Tibial nerve (tissue), 4 donors: ENCODE data around the gene ENKD1. TPM values are rescaled to one million over a fixed set of nuclear protein-coding genes. Genes with fewer than 3 reads are reported as not detected.

Experiments used
- DNase-seq, 2 donors: peaks; one replicate each; pipeline ENCODE4 v3.0.0-alpha.2; 2019; ENCODE audit warnings: low spot score in 2 of 2
- H3K27ac ChIP-seq, 4 donors: fragments of 200-600 bp; sonication (generic) in 3 of 4; one replicate each; pipeline ENCODE4 v1.5.1; 2017 to 2019; ENCODE audit warnings: mild to moderate bottlenecking in 1 of 4
- H3K27me3 ChIP-seq, 2 donors: fragments of 200-600 bp; sonication (generic) in 1 of 2; one replicate each; pipeline versions ENCODE4 v1.5.1 to v1.6.0; 2017 to 2019
- H3K36me3 ChIP-seq, 3 donors: fragments of 200-600 bp; sonication (generic); one replicate each; pipeline ENCODE4 v1.5.1; 2018 to 2019
- H3K4me1 ChIP-seq, 4 donors: fragments of 200-600 bp; sonication (generic) in 3 of 4; one replicate each; pipeline ENCODE4 v1.5.1; 2017 to 2019
- H3K4me3 ChIP-seq, 4 donors: fragments of 200-600 bp; sonication (generic) in 3 of 4; one replicate each; pipeline ENCODE4 v1.5.1; 2017 to 2019; ENCODE audit warnings: mild to moderate bottlenecking in 1 of 4, moderate library complexity in 1 of 4
- H3K9me3 ChIP-seq, 4 donors: fragments of 200-600 bp; sonication (generic) in 3 of 4; one replicate each; pipeline ENCODE4 v1.5.1; 2017 to 2019
- EP300 ChIP-seq, 2 donors: sonication (generic); formaldehyde crosslinking; IDR thresholded peaks; one replicate each; pipeline ENCODE4 v1.6.1; 2017; ENCODE audit warnings: antibody characterized with exemption in 2 of 2, mild to moderate bottlenecking in 1 of 2
- POLR2A ChIP-seq, 2 donors: fragments of 450-650 bp; IDR thresholded peaks; one replicate each; pipeline ENCODE4 v1.6.1; 2017; ENCODE audit warnings: antibody characterized with exemption in 2 of 2, mild to moderate bottlenecking in 2 of 2, moderate library complexity in 2 of 2
- WGBS, 2 donors: methylation state at CpG; one replicate each; pipeline ENCODE4 v1.1.5; 2018; 5-methylcytosine and 5-hydroxymethylcytosine counted together
- total RNA-seq, 4 donors: library from RNA; depleted of rRNA; stranded (reverse); fragments of >200 nt; gene quantifications; one replicate each; pipeline ENCODE4 v1.1.0, GENCODE V29; 2016
- TF ChIP-seq, protein P1 (sequence below), 5 experiments: fragments of 200-600 bp in 3 of 5; fragments of 450-650 bp in 2 of 5; sonication (generic) in 3 of 5; IDR thresholded peaks; one replicate each; pipeline ENCODE4 v1.5.1; 2016 to 2019; ENCODE audit warnings: antibody characterized with exemption in 5 of 5, mild to moderate bottlenecking in 3 of 5, moderate library complexity in 2 of 5

ENKD1 gene
- total RNA-seq, 4 donors from 2014 or later = 32.6 to 53.8 (median 45.6) TPM

DNA sequence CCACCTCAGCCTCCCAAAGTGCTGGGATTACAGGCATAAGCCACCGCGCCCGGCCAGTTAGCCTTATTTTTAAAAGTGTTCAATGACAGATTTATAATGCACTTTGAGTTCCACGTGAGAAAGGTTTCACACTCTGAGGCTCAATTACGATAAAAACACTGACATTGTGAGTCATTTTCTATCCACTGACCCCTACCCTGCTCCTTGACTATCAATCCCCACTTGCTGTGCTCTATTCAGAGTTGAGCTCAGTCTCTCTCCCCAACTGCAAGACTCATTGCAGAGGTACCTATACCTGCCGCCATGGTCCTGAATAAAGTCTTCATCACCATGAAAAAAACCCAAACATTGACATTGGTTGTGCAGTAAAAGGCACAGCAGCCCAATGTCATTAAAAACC is 44.1 kb upstream of the ENKD1 start:
- 88 to 93% methylated on average over 6 of the region's 6 CpGs for WGBS, 2 donors
- Histone ChIP-seq H3K4me1 (no peaks in the 10 kb centered on the region), H3K27ac (no peak overlapping the region), H3K36me3 (no peaks in the 10 kb centered on the region), H3K9me3 (no peaks in the 10 kb centered on the region), H3K4me3 (no peak overlapping the region), H3K27me3 (no peaks in the 10 kb centered on the region)
- TF ChIP-seq EP300 (IDR thresholded peaks at IDR 0.05) (no peak), POLR2A (IDR thresholded peaks at IDR 0.05) (no peak)
- TF ChIP-seq, protein P1, sequence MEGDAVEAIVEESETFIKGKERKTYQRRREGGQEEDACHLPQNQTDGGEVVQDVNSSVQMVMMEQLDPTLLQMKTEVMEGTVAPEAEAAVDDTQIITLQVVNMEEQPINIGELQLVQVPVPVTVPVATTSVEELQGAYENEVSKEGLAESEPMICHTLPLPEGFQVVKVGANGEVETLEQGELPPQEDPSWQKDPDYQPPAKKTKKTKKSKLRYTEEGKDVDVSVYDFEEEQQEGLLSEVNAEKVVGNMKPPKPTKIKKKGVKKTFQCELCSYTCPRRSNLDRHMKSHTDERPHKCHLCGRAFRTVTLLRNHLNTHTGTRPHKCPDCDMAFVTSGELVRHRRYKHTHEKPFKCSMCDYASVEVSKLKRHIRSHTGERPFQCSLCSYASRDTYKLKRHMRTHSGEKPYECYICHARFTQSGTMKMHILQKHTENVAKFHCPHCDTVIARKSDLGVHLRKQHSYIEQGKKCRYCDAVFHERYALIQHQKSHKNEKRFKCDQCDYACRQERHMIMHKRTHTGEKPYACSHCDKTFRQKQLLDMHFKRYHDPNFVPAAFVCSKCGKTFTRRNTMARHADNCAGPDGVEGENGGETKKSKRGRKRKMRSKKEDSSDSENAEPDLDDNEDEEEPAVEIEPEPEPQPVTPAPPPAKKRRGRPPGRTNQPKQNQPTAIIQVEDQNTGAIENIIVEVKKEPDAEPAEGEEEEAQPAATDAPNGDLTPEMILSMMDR (IDR thresholded peaks at IDR 0.05) = no peak
- no peak for DNase-seq

GRCh38 chr16:67709050-67709449 is 42.5 kb upstream of the ENKD1 start:
- Histone ChIP-seq H3K4me3 (no peak overlapping the region), H3K4me1 (no peaks in the 10 kb centered on the region), H3K36me3 (no peaks in the 10 kb centered on the region), H3K27ac (no peak overlapping the region), H3K9me3 (no peaks in the 10 kb centered on the region), H3K27me3 (no peaks in the 10 kb centered on the region)
- TF ChIP-seq POLR2A (IDR thresholded peaks at IDR 0.05) (no peak), EP300 (IDR thresholded peaks at IDR 0.05) (no peak)
- TF ChIP-seq, protein P1 (IDR thresholded peaks at IDR 0.05) = no peak
- 90 to 96% methylated on average over 1 of the region's 1 CpG for WGBS, 2 donors
- DNase-seq = no peak

- Histone ChIP-seq H3K4me3 (no peak overlapping the region), H3K4me1 (no peaks in the 10 kb centered on the region), H3K27ac (no peak overlapping the region), H3K27me3 (no peaks in the 10 kb centered on the region), H3K9me3 (no peaks in the 10 kb centered on the region), H3K36me3 (no peaks in the 10 kb centered on the region)
- TF ChIP-seq EP300 (IDR thresholded peaks at IDR 0.05) = no peak
- TF ChIP-seq, protein P1 (IDR thresholded peaks at IDR 0.05) = no peak
- TF ChIP-seq POLR2A (IDR thresholded peaks at IDR 0.05) = no peak
- 82 to 83% methylated on average over 2 of the region's 2 CpGs for WGBS, 2 donors
- no peak for DNase-seq
Observed at GRCh38 chr16:67708368-67708771, 41.8 kb upstream of the ENKD1 start.

- no peak overlapping the region for H3K27ac ChIP-seq
- no peaks in the 10 kb centered on the region for H3K4me1 ChIP-seq
- H3K9me3 ChIP-seq = no peaks in the 10 kb centered on the region
- no peak overlapping the region for H3K4me3 ChIP-seq
- H3K27me3 ChIP-seq = no peaks in the 10 kb centered on the region
- H3K36me3 ChIP-seq = no peaks in the 10 kb centered on the region
- TF ChIP-seq EP300 (IDR thresholded peaks at IDR 0.05) (no peak), POLR2A (IDR thresholded peaks at IDR 0.05) (no peak)
- TF ChIP-seq, protein P1 (IDR thresholded peaks at IDR 0.05) = no peak
- WGBS, 2 donors = 91 to 96% methylated on average over 5 of the region's 5 CpGs
- no peak for DNase-seq
Observed at GRCh38 chr16:67707790-67708189, 41.2 kb upstream of the ENKD1 start.

DNA sequence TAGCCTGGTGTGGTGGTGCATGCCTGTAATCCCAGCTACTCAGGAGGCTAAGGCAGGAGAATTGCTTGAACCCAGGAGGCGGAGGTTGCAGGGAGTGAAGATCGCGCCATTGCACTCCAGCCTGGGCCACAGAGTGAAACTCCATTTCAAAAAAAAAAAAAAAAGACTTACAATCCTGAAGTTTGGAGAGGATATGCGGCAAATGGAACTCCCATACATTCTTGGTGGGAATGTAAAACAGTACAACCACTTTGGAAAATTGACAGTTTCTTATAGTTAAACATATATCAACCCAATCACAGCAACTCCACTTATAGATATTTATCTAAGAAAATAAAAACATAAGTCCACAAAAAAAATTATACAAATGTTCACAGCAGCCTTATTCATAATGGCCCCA is 40.7 kb upstream of the ENKD1 start:
- Histone ChIP-seq H3K36me3 (no peaks in the 10 kb centered on the region), H3K27me3 (no peaks in the 10 kb centered on the region), H3K27ac (no peak overlapping the region), H3K9me3 (no peaks in the 10 kb centered on the region), H3K4me3 (no peak overlapping the region), H3K4me1 (no peaks in the 10 kb centered on the region)
- no peak for DNase-seq
- 96 to 99% methylated on average over 4 of the region's 4 CpGs for WGBS, 2 donors
- TF ChIP-seq, protein P1 (IDR thresholded peaks at IDR 0.05) = no peak
- TF ChIP-seq EP300 (IDR thresholded peaks at IDR 0.05) (no peak), POLR2A (IDR thresholded peaks at IDR 0.05) (no peak)
